HepG2 (cell line): Measurements from ENCODE around the gene MYH7. TPM values are rescaled to one million over a fixed set of nuclear protein-coding genes. Genes with fewer than 3 reads are reported as not detected.

Experiments
- ARID3A ChIP-seq: IDR thresholded peaks from 2 replicates; pipeline ENCODE4 v1.6.1; 2012; ENCODE audit warnings: low read depth, low read length, improper control_type of control experiment
- FOXA3 ChIP-seq: IDR thresholded peaks from 2 replicates; pipeline ENCODE4 v1.6.1; 2016; ENCODE audit warnings: missing genetic modification reagents, missing compliant biosample characterization
- HOXA5 ChIP-seq: sonication (generic); formaldehyde crosslinking; IDR thresholded peaks from 2 replicates; pipeline ENCODE4 v1.4.0; 2020; ENCODE audit warnings: missing genetic modification reagents
- MAX ChIP-seq: IDR thresholded peaks from 2 replicates; pipeline ENCODE4 v1.6.1; 2012; ENCODE audit warnings: inconsistent platforms
- MED1 ChIP-seq: sonication (generic); formaldehyde crosslinking; IDR thresholded peaks from 2 replicates; pipeline ENCODE4 v1.4.0; 2020; ENCODE audit warnings: missing genetic modification reagents
- ONECUT2 ChIP-seq: sonication (generic); formaldehyde crosslinking; IDR thresholded peaks from 2 replicates; pipeline ENCODE4 v1.4.0; 2020; ENCODE audit warnings: missing genetic modification reagents
- PRDM4 ChIP-seq: sonication (generic); formaldehyde crosslinking; IDR thresholded peaks from 2 replicates; pipeline ENCODE4 v1.9.0; 2021; ENCODE audit warnings: missing genetic modification reagents, borderline replicate concordance
- REST ChIP-seq, 2 experiments: IDR thresholded peaks; 2 replicates each; pipeline ENCODE4 v1.6.1; 2011 to 2012; ENCODE audit warnings: low read length in 2 of 2, borderline replicate concordance in 1 of 2, low read depth in 1 of 2, mild to moderate bottlenecking in 1 of 2, moderate library complexity in 1 of 2
- SCMH1 ChIP-seq: sonication (generic); formaldehyde crosslinking; IDR thresholded peaks from 2 replicates; pipeline ENCODE4 v1.9.0; 2021; ENCODE audit warnings: missing genetic modification reagents, mild to moderate bottlenecking, borderline replicate concordance
- SP2 ChIP-seq: sonication (generic); formaldehyde crosslinking; IDR thresholded peaks from 2 replicates; pipeline ENCODE4 v1.5.1; 2020; ENCODE audit warnings: mild to moderate bottlenecking, missing genetic modification reagents
- THYN1 ChIP-seq: sonication (generic); formaldehyde crosslinking; IDR thresholded peaks from 2 replicates; pipeline ENCODE4 v1.8.1; 2023; ENCODE audit warnings: low read depth, mild to moderate bottlenecking, moderate library complexity, missing genetic modification reagents, borderline replicate concordance
- ZFP62 ChIP-seq: sonication (generic); formaldehyde crosslinking; IDR thresholded peaks from 2 replicates; pipeline ENCODE4 v1.4.0; 2020; ENCODE audit warnings: missing genetic modification reagents
- ZGPAT ChIP-seq: IDR thresholded peaks from 2 replicates; pipeline ENCODE4 v1.6.1; 2016; ENCODE audit warnings: mild to moderate bottlenecking
- ZNF512 ChIP-seq: sonication (generic); formaldehyde crosslinking; IDR thresholded peaks from 2 replicates; pipeline ENCODE4 v1.4.0; 2020; ENCODE audit warnings: mild to moderate bottlenecking, missing genetic modification reagents
- ZNF773 ChIP-seq: sonication (generic); formaldehyde crosslinking; IDR thresholded peaks from 2 replicates; pipeline ENCODE4 v1.4.0; 2020; ENCODE audit warnings: missing genetic modification reagents, borderline replicate concordance
- polyA plus RNA-seq, 8 experiments: library from polyadenylated mRNA; depleted of rRNA in 3 of 8; stranded (reverse) in 7 of 8; unstranded in 1 of 8; fragments of >200 nt; fragmentation: Illumina TruSeq in 4 of 8; extraction: Trizol in 4 of 8; gene quantifications; 2 replicates each; pipeline versions ENCODE4 v1.2.1 to v1.2.3, GENCODE V29; 2011 to 2016; ENCODE audit warnings: low read depth in 4 of 8, missing spikeins in 1 of 8, mixed read lengths in 1 of 8; ENCODE audit not compliant: insufficient read depth in 1 of 8
- total RNA-seq, 5 experiments: library from RNA; depleted of rRNA; stranded (reverse); fragments of >200 nt; fragmentation: Illumina TruSeq; extraction: Trizol; gene quantifications; 2 replicates each; pipeline ENCODE4 v1.2.3, GENCODE V29; 2016; ENCODE audit warnings: low read depth in 1 of 5
- TF ChIP-seq, protein P1 (sequence below): IDR thresholded peaks from 2 replicates; pipeline ENCODE4 v1.6.1; 2016; ENCODE audit warnings: low read depth, borderline replicate concordance

The MYH7 gene
- total and polyA plus RNA-seq, 2 of the 13 experiments (the other 11 are each of a cell fraction or from before 2014, with no cell fraction given): 0.04 TPM; not detected in 1

DNA sequence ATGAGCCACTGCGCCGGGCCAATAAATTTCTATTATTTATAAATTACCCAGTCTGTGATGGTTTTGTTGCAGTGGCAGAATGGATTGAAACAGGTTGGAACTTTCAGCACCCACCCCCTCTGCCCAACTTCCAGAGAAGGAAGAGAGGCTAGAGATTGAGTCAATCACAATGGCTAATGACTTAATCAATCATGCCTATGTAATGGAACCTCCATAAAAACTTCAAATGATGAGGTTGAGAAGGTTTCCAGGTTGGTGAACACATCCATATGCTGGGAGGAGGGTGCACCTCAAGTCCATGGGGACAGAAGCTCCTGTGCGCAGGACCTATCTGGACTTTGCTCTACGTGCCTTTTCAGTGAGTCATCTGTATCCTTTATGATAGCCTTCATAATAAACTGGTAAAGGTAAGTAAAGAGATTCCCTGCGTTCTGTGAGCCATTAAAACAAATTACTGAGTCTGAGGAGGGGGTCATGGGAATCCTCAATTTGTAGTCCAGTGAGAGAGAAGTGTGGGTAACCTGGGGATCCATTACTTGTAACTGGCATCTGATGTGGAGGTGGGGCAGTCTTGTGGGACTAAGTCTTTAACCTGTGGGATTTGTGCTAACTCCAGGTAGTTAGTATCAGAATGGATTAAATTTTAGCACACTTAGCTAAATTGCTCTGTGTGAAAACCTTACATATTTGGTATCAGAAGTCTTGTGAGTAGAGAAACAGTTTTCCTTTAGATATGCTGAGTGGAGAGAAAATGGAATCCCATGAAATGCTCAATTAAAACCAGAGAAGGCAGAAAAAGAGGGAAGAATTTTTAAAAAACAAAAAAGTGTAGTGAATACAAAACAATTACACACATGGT, 22.4 kb upstream of the MYH7 start (continued):
- TF ChIP-seq ZGPAT (CRISPR knock-in tag) (peak; percentile 63; the same call in 1 of the 2 replicates), SCMH1 (CRISPR knock-in tag) (no peak), ONECUT2 (CRISPR knock-in tag) (no peak), FOXA3 (CRISPR knock-in tag) (0 out of 2 replicates have a peak, but pooled peaks have one; percentile 33), MED1 (CRISPR knock-in tag) (peak; percentile 34; the same call in 1 of the 2 replicates), ZNF512 (CRISPR knock-in tag) (no peak), ZNF773 (CRISPR knock-in tag) (no peak), ZFP62 (CRISPR knock-in tag) (no peak), MAX (0 out of 2 replicates have a peak, but pooled peaks have one; percentile 39), THYN1 (CRISPR knock-in tag) (no peak), HOXA5 (CRISPR knock-in tag) (no peak), PRDM4 (CRISPR knock-in tag) (no peak), ARID3A (peak; percentile 96), SP2 (CRISPR knock-in tag) (no peak), REST (IDR thresholded peaks at IDR 0.05; ENCODE audit: borderline replicate concordance in 1 of 2, low read depth in 1 of 2, low read length in 2 of 2) (no peak)
- TF ChIP-seq, protein P1, sequence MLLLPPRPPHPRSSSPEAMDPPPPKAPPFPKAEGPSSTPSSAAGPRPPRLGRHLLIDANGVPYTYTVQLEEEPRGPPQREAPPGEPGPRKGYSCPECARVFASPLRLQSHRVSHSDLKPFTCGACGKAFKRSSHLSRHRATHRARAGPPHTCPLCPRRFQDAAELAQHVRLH: no peak
